GM21390 (cell line): Measurements from ENCODE around the gene TRIM59.
"Not testable (repeated sequence)": the region's sequence is repeated elsewhere in the genome, so short reads cannot be mapped to it uniquely, and the experiment has no call there.

Source experiments
- ATAC-seq: cut with Tn5 transposase; IDR thresholded peaks from one replicate; pipeline ENCODE4 v1.9.1; 2021; ENCODE audit not compliant: unreplicated experiment

TRIM59 gene

DNA sequence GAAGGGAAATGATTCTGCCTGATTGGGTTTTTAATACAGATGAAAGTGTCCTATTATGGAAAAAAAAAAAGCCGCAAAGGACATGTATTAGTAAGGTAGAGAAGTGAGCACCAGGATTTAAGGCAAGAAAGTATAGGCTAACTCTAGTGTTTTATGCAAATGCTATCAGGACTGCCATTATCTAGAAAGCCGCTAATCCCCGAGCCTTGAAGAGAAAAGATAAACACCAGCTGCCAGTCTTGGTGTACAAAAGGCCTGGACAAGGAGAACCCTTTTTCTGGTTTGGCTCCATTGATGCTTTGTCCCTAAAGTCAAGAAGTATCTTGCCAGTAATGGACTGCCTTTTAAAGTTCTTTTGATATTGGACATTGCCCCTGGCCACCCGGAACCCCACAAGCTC lies 8.6 kb upstream of the TRIM59 start:
- no peak for ATAC-seq

DNA sequence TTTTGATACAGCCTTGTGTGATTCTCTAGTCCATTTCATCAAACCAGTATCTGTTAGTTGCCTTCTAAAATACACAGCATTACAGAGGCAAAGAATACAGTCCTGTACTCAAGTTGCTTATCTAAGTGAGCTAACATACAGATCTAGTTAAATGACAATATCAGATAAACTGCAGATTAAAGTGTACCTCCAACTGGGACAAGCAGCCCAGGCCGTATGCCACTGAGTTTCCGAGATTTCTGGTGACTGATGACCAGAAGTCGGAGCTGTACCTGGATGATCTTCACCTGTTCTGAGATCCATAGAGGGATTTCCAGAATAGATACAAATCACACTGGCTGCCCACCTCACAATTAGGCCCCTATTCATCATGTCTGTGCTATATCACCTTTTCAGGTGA lies 6.3 kb upstream of the TRIM59 start:
- ATAC-seq, result no peak

DNA sequence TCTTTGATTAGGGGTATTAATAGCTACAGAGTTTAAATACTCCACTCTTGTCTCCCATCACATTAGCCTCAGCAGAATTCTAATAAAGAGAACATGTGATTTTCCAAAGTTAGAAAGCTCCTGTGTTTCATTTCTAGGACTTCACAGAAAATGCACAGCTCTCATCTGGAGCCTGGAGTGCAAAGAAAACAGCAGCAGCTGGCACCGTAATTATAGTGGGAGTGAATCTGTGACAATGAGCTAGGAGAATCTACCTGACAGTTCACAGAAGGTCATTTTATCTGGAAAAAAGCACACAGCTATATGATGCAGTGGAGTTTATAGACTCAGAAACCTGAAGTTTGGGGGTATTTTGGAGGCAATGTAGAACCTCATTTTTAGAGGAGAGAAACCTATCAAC lies 5.4 kb upstream of the TRIM59 start:
- no peak for ATAC-seq

DNA sequence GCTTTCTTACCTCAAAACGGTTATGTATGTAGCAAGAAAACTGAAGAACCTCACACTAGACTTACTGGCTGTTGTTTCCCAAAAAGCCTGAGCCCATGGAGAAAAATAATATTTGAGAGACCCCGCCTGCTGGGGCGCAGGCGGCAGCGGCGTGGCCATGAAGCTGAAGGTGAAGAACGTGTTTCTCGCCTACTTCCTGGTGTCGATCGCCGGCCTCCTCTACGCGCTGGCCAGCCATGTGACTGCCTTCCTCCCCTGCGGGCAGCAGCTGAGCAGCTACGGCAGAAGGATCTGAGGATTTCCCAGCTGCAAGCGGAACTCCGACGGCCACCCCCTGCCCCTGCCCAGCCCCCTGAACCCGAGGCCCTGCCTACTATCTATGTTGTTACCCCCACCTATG lies 2.7 kb upstream of the TRIM59 start:
- not testable (repeated sequence) for ATAC-seq

DNA sequence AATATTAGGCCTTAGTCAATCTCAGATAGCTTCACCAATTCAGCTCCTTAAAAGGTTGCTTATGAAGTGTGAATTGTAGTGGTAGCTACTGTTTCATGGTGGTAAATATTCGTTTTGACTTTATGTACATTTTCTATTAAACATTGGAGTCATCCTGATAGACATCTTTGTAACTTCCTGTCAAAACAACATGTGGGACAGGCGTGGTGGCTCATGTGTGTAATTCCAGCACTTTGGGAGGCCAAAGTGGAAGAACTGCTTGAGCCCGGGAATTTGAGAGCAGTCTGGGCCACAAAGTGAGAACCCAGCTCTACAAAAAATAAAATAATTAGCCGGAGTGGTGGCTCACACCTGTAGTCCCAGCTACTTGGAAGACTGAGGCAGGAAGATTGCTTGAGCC lies 2.0 kb upstream of the TRIM59 start:
- ATAC-seq, result no peak

DNA sequence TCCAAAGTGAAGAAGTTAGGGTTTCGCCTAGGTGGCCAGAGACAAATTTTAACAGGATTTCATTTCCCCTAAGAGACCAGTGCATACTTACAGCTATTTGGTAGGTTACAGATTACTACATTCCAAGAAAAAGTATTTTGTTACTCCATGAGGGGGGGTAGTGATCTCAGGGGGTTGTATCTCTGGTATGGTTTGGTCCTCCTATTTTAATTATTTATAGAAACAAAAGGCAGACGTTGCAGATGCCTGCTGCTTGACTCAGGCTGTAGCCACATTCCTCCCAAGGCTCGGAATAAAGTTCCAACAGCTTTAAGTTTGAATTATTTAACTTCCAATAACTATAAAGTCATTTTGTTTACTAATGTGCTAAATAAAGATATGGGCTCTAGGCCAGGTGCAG lies 1.3 kb upstream of the TRIM59 start:
- ATAC-seq, result no peak

DNA sequence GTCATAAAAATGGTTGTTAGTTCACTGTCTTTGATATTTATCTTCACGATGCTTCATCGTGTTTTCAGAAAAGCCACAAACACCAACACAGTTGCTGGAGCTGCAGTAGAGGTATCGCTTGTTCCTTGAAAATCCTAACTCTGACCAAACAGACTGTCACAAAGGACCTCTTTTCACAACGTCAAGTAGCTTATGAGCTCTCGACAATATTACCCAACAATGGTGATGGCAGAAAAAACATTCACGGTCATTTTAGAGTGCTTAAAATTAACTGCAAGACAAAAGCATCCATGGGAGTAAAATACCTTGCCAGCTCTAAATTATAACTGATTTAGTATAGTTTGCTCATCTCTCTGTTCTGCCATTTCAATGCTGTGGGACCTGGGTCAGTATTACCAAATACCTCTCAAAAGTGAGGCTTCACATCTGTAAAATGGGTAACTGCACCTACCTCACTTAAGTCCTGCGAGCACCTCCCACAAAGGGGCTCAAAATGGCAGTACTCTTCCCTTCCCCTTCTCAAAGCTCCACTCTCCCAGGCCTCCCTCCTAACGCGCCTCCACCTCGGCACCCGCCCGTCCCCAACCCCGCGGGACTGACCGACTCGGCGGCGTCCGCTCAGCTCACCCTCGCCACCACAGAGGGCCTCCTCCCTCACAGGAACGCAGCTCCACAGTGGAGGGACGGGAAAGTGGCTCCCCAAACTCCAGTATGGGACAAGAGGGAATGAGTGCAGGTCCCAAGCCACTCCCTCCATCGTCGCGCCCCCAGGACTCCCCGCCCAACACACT lies 546 bp downstream of the TRIM59 start:
- peak; percentile 44 for ATAC-seq

DNA sequence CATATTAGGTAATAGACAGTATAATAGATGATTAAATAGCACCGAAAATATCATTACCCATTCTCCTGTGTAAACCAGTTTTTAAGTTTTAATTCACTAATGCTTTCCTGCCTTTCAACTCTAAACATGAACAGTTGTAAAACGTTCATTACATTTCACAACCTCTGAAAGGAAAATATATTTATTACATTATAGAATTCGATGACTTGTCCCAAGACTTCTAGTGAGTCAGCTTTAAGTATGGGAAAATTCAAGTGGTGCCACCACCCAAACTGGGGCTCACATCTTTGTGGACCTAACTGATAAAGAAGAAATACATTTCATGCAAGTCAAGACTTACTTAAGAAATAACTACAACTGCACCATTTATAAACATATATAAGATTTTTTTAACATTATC lies 2.0 kb downstream of the TRIM59 start:
- no peak for ATAC-seq

DNA sequence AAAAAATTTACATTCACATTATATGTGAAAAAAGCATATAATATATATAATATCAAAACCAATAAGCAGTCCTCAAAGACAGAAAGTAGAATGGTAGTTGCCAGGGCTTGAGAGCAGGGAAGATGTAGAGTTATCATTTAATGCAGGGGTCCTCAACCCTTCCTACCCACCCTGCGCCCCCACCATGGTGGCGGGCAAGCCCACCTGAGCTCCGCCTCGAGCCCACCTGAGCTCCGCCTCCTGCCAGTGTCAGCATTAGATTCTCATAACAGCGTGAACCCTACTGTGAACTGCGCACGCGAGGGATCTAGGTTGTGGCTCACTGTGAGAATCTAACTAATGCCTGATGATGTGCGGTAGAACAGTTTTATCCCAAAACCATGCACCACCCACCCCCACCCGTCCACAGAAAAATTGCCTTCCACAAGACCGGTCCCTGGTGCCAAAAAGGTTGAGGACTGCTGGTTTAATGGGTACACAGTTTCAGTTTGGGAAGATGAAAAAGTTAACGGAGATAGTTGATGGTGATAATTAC lies 3.0 kb downstream of the TRIM59 start:
- no peak for ATAC-seq

DNA sequence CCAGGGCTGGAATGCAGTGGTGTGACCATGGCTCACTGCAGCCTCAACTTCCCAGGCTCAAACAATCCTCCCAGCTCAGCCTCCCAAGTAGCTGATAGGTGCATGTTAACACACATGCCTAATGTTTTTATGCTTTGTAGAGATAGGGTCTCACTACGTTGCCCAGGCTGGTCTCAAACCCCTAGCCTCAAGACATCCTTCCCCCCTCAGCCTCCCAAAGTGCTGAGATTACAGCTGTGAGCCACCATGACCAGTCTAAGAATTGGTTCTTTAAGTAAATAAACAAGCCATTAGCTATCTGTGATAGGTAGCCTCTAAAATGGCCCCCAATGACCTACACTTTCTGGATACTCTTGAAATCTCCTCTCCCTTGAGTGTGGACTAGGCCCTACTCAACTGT lies 3.7 kb downstream of the TRIM59 start:
- no peak for ATAC-seq

DNA sequence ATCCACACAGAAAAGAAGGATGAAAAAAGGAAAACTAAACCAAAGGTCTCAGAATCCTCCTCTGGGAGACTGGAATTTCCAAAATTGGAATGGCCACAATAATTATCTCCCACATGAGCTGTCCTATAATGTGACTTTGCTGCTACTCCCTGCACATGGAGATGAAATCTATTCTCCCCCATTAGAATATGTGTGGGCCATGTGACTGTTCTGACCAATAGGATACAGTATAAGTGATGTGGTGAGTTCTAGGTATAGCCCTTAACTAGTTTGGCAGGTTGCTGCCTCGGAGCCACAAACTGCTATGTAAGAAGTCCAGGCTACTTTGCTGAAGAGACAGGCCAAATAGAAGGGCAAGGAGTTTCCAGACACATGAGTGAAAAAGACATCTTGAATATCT lies 5.2 kb downstream of the TRIM59 start:
- no peak for ATAC-seq

DNA sequence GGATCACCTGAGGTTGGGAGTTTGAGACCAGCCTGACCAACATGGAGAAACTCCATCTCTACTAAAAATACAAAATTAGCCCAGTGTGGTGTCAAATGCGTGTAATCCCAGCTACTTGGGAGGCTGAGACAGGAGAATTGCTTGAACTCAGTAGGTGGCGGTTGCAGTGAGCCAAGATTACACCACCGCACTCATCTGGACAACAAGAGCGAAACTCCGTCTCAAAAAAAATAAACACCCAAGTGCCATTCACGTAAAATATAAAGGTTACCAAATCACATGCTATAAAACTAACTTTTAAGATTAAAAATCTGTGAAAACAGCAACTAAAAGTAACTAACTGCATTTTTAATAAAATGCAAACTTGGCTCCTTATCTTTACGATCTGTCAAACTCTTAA lies 8.9 kb downstream of the TRIM59 start:
- no peak for ATAC-seq

DNA sequence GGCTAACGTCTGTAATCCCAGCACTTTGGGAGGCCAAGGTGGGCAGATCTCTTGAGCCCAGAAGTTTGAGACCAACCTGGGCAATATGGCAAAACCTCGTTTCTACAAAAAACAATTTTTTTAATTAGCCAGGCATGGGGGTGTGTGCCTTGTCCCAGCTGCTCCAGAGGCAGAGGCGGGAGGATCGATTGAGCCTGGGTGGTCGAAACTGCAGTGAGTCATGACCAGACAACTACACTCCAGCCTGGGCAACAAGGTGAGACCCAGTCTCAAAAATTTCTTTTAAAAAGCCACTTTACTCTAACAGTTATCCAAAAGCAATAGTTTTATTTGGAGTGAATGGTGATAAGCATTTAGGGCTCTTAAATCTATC lies 12.5 kb downstream of the TRIM59 start:
- ATAC-seq, result no peak

DNA sequence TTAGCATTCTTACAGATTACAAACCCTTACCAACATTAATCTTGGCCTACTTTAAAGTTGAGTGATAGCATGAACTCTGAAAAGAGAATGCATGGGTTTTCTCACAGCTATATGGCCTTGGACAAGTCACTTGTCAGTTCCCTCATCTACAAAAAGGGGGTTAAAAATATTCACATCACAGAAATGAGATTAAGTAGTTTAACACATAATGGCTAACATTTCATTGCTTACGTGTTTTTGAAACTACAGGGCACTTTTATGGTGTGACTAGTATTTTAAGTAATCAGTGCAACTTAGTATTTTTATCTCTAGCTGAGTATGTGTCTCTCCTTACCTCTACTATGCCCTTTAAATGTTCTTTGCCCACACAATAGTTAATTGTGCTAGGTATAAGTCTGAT lies 13.8 kb downstream of the TRIM59 start:
- ATAC-seq, result no peak

DNA sequence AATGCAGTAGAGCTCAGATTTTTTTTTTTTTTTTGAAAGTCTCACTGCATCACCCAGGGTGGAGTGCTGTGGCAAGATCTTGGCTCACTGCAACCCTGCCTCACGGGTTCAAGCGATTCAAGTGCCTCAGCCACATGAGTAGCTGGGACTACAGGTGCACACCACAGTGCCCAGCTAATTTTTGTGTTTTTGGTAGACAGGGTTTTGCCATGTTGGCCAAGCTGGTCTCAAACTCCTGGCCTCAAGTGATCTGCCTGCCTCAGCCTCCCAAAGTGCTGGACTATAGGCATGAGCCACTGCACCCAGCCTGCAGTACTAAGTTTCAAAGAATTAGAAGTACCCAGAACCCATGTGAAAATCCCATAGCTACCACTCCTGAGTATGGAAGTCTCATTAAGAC lies 14.5 kb downstream of the TRIM59 start:
- no peak for ATAC-seq

DNA sequence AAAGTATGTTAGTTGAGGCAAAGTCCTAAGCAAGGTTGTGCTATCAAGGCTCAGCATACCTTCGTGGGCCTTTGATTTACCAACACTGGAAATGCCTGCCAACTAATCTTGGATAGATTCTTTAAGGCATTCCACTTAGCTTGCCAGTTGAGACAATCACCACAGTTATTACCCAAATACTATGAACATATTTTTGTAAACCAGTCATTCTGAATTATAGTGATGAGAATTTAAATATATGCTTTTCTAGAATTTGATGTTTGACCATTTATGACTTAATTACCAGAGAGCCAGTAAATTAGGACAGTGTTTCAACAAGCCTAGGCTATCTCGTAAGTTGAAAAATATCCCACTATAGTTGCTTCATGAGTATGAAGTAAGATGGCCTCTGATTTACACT lies 15.5 kb downstream of the TRIM59 start:
- ATAC-seq, result no peak

DNA sequence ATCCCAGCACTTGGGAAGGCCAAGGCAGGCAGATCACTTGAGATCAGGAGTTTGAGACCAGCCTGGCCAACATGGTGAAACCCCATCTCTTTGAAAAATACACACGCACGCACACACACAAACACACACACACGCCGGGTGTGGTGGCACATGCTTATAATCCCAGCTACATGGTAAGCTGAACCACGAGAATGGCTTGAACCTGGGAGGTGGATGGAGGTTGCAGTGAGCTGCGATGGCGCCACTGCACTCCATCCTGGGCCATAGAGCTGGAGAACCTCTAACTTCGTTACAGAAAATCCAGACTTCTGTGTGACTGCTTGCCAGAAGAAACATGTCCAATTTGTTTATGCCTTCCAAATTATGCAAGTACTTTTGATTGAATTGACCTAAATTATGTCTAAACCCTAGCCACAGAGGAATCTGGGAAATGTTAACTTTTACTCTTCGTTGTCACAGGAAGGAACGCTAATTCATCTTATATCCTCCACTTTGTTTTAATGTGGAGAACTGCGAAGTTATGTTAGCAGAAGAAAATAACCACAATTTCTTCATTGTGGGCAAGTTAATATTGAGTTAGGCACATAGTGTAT lies 21.7 kb downstream of the TRIM59 start:
- ATAC-seq, result no peak

DNA sequence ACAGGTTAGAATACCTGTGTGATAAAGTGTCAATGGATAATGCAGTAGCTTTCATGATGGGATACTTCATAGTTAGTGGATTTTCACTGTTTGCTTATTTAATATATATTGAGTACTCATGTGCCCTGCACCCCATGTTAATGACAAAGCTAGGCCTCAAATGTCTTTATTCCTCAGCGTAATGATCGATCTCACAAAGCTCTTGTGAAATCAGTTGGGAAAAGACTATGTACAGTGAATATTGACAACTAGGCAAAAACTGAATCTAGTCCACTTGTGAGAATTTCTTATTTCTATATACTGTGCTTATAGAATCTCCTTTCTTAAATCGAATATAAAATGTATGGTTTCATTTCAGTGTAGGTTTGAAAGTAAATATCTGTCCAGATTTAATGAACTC lies 32.3 kb downstream of the TRIM59 start:
- no peak for ATAC-seq

DNA sequence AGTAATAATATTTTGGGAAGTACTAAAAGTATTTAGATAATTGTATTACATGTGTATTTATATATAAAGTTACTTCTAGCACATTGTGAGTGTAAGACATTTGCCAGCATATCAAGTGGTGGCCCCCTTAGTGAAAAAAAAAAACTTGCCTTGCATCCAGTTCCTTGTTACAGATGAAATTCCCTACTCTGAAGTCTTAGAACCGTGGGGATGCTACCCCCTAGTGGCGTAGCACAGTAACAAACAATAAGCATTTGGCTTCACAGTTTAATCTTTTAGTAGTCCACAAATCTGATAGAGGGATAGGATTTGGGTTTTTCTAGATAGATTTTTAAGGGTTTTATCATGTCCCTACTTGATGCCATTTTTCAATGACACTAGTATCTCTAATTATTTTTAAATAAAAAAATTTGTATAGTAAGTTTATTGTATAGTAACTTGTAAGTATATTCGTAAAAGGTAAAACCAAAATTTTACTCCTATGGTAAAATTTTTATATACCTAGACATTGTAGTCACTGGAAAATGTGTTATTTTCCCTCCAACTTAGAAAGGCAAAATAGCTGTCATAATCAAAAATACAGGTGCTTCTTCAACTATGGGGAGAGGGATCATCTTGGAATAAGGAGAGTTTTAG lies 35.9 kb downstream of the TRIM59 start:
- ATAC-seq, result peak; percentile 85

DNA sequence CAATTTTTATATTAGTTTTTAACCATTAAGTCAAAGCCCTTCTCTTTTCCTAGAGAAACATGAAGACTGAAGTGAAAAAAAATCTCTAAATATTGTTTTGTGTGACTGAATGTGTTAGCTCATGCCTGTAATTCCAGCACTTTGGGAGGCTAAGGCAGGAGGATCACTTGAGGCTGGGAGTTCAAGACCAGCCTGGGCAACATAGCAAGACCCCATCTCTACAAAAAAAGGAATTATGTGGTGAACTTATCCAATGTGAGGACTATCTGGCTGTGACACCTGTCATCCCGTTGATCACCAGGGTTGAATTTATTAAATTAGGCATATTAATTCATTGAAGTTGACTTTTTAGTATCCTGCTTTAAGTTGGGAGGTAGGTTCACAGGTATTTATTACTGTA lies 37.1 kb downstream of the TRIM59 start:
- no peak for ATAC-seq

DNA sequence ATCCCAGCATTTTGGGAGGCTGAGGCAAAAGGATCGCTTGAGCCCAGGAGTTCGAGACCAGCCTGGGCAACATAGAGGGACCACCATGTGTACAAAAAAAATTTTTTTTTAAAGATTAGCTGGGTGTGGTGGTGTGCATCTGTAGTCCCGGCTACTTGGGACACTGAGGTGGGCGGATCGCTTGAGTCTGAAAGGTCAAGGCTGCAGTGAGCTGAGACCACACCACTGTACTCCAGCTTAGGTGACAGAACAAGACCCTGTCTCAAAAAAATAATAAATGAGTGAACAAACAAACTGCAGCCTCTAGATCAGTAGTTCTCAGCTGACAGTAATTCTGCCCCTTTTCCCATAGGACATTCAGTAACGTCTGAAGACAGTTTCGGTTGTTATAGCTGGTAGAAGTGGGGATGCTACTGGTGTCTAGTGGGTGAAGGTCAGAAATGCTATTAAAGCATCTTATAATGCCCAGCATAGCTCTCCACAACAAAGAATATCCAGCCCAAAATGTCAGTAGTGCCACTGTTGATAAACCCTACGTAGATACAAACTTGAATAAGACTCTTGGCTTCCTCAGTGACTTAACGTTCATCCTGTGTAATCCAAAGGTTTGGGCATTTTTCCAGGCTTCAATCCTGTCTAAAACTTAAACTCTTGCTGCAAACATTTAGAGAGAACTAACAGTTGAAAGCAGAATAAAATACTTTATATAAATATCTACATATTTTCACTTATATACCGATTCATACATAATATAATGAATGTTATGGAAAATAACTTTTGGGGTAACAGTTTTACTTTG lies 39.6 kb downstream of the TRIM59 start:
- ATAC-seq, result no peak
